Vagina (tissue), 2 donors: ENCODE results near the gene A1CF. TPM values are rescaled to one million over a fixed set of nuclear protein-coding genes. Genes with fewer than 3 reads are reported as not detected.

Experiments
- DNase-seq, 2 donors: peaks; one replicate each; pipeline ENCODE4 v3.0.0-alpha.2; 2017; ENCODE audit errors: extremely low spot score in 2 of 2
- H3K27ac ChIP-seq: fragments of 200-600 bp; sonication (generic); one replicate; pipeline ENCODE4 v1.5.1; 2019
- H3K27me3 ChIP-seq: fragments of 200-600 bp; sonication (generic); one replicate; pipeline ENCODE4 v1.5.1; 2019
- H3K36me3 ChIP-seq, 2 donors: fragments of 200-600 bp; sonication (generic); one replicate each; pipeline ENCODE4 v1.5.1; 2017 to 2019
- H3K4me1 ChIP-seq: fragments of 200-600 bp; sonication (generic); one replicate; pipeline ENCODE4 v1.5.1; 2019
- H3K4me3 ChIP-seq, 2 donors: fragments of 200-600 bp; sonication (generic); 1 replicate in 1 of 2; 2 replicates in 1 of 2; pipeline ENCODE4 v1.5.1; 2016 to 2019
- H3K9me3 ChIP-seq: fragments of 200-600 bp; sonication (generic); one replicate; pipeline ENCODE4 v1.5.1; 2019
- CTCF ChIP-seq, 3 experiments: fragments of 450-650 bp in 2 of 3; fragments of 200-600 bp in 1 of 3; sonication (generic) in 1 of 3; IDR thresholded peaks; one replicate each; pipeline ENCODE4 v1.5.1; 2017 to 2019; ENCODE audit warnings: antibody characterized with exemption in 3 of 3, mild to moderate bottlenecking in 2 of 3, moderate library complexity in 2 of 3
- POLR2A ChIP-seq, 2 donors: fragments of 450-650 bp; IDR thresholded peaks; one replicate each; pipeline ENCODE4 v1.6.1; 2017; ENCODE audit warnings: antibody characterized with exemption in 2 of 2, mild to moderate bottlenecking in 2 of 2, moderate library complexity in 2 of 2
- POLR2AphosphoS5 ChIP-seq, 2 donors: sonication (generic); formaldehyde crosslinking; IDR thresholded peaks; one replicate each; pipeline ENCODE4 v1.9.0; 2017; ENCODE audit warnings: antibody characterized with exemption in 2 of 2, mild to moderate bottlenecking in 2 of 2, low read depth in 1 of 2; ENCODE audit not compliant: insufficient read depth in 1 of 2
- intact Hi-C: fragments of 100-400 bp; cut with DNase I; formaldehyde crosslinking; loops from one replicate; pipeline ENCODE4 v1.15.1; 2023
- total RNA-seq: library from RNA; depleted of rRNA; stranded (reverse); fragments of >200 nt; gene quantifications from one replicate; pipeline ENCODE4 v1.2.3, GENCODE V29; 2016

Gene A1CF
- total RNA-seq, result not detected

- Histone ChIP-seq H3K27me3 (no peaks in the 10 kb centered on the region), H3K4me1 (no peaks in the 10 kb centered on the region), H3K4me3 (no peak within 1 kb of the TSS), H3K9me3 (no peaks in the 10 kb centered on the region), H3K27ac (no peak within 1 kb of the TSS), H3K36me3 (no peaks in the 10 kb centered on the region)
- DNase-seq, result no peak
- intact Hi-C loops, result no loop called here
- TF ChIP-seq CTCF (IDR thresholded peaks at IDR 0.05) (no peak), POLR2A (IDR thresholded peaks at IDR 0.05) (no peak), POLR2AphosphoS5 (IDR thresholded peaks at IDR 0.05; ENCODE audit: insufficient read depth in 1 of 2, low read depth in 1 of 2) (no peak)
Observed at GRCh38 chr10:50885097-50885859, at the start of gene A1CF. A1CF (minus strand) TSS chr10:50885627; CDS start chr10:50859940, 25,687 bp downstream.

GRCh38 chr10:50931948-50932431 is 46.6 kb upstream of the A1CF start:
- Histone ChIP-seq H3K9me3 (no peaks in the 10 kb centered on the region), H3K36me3 (no peaks in the 10 kb centered on the region), H3K4me1 (no peaks in the 10 kb centered on the region), H3K27ac (no peak overlapping the region), H3K4me3 (no peak overlapping the region), H3K27me3 (no peaks in the 10 kb centered on the region)
- TF ChIP-seq POLR2A (IDR thresholded peaks at IDR 0.05) (no peak), POLR2AphosphoS5 (IDR thresholded peaks at IDR 0.05; ENCODE audit: insufficient read depth in 1 of 2, low read depth in 1 of 2) (no peak), CTCF (IDR thresholded peaks at IDR 0.05) (no peak)
- no peak for DNase-seq
- intact Hi-C loops, result no loop called here

- Histone ChIP-seq H3K27me3 (no peaks in the 10 kb centered on the region), H3K36me3 (no peaks in the 10 kb centered on the region), H3K27ac (no peak overlapping the region), H3K4me3 (no peak overlapping the region), H3K4me1 (no peaks in the 10 kb centered on the region), H3K9me3 (no peaks in the 10 kb centered on the region)
- TF ChIP-seq CTCF (IDR thresholded peaks at IDR 0.05) (no peak), POLR2AphosphoS5 (IDR thresholded peaks at IDR 0.05; ENCODE audit: insufficient read depth in 1 of 2, low read depth in 1 of 2) (no peak), POLR2A (IDR thresholded peaks at IDR 0.05) (no peak)
- DNase-seq, result no peak
- intact Hi-C loops, result loop anchor here (5.0 kb wide), 1 partner anchor 1188 kb away; no protein-coding TSS in a partner anchor
Observed at GRCh38 chr10:50929670-50930069, 44.2 kb upstream of the A1CF start.

- Histone ChIP-seq H3K27me3 (no peaks in the 10 kb centered on the region), H3K4me1 (no peaks in the 10 kb centered on the region), H3K27ac (no peak overlapping the region), H3K36me3 (no peaks in the 10 kb centered on the region), H3K4me3 (no peak overlapping the region), H3K9me3 (no peaks in the 10 kb centered on the region)
- no peak for DNase-seq
- intact Hi-C loops, result loop anchor here (5.0 kb wide), 1 partner anchor 1189 kb away; no protein-coding TSS in a partner anchor
- TF ChIP-seq CTCF (IDR thresholded peaks at IDR 0.05), result no peak
- no peak for TF ChIP-seq POLR2A (IDR thresholded peaks at IDR 0.05)
- TF ChIP-seq POLR2AphosphoS5 (IDR thresholded peaks at IDR 0.05; ENCODE audit: insufficient read depth in 1 of 2, low read depth in 1 of 2), result no peak
Observed at GRCh38 chr10:50928190-50928552, 42.7 kb upstream of the A1CF start.
